Stimulated activated CD4-positive, alpha-beta T cell treated with anti-CD3 and anti-CD28 coated beads, Interleukin-2, amount 100 ng/mL, for 4 hours (primary cell): Measurements from ENCODE around the gene NFKBIA.
A peak's percentile ranks its signal among the peaks of the same experiment; 100 is the strongest.
"Not testable (repeated sequence)": the region's sequence is repeated elsewhere in the genome, so short reads cannot be mapped to it uniquely, and the experiment has no call there.

Source experiments
- DNase-seq: peaks from one replicate; pipeline ENCODE4 v3.0.0-alpha.2; 2020; ENCODE audit warnings: low read depth

NFKBIA gene

DNA sequence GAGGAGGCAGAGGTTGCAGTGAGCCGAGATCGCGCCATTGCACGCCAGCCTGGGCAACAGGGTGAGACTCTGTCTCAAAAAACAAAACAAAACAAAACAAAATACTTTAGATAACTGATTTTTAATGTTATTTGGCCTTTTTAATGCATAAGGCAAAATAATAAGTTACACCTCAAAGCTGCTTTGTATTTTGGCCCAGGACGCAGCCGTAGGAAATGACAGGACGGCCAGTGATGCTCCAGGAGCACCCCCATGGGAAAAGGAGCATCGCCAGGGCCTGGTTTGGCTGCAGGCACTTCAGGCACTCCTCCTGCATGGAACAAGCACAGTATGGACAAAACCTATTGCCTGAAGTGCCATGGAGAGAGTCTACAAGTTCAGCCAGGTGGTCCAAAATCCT, 3.5 kb upstream of the NFKBIA start:
- DNase-seq: no peak

DNA sequence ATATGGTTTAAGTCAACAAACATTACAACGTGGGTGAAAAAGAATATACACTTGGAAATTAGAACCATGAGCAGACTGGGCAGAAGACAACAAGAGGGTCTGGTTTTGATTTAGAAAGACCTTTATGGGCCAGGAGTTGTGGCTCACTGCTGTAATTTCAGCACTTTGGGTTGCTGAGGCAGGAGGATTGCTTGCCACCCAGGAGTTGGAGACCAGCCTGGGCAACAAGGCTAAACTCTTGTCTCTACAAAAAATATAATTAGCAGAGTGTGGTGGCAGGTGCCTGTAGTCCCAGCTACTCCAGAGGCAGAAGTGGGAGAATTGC, 2.7 kb upstream of the NFKBIA start:
- DNase-seq: no peak

DNA sequence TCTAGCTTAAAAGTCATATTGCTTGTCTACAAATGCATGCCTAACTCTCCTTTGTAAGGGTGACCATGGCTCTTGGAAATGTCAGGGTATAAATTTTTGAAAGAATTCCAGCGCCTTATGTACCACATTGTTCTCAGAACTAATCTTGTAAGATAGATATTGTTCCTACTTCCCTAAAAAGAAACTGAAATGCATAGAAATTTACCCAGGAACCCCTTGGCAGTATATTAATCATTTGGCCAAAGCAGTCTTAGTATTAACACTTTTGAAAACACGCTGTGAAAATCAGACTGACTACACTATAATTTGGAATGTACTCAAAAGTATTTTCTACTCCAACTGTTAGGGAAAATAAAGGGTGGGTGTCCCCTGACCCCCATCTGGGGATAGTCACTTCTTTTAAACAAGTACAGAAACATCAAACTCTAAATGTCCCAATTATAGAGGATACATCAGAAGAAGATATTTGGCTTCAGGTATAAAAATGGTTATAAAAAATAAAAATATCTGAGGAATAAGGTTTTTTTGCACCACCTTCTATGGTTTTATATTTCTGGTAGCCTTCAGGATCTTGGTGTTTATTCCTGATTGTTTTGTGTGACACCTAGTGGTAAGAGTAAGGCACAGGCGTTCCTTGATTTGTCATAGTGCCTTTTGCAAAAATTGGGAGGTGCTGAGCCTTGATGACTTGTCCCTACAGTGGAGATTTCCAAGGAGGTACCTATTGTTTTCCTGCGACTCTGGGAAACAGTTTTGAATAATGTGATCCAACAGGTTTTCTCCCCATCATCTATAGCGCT, 2.2 kb upstream of the NFKBIA start:
- DNase-seq: no peak

DNA sequence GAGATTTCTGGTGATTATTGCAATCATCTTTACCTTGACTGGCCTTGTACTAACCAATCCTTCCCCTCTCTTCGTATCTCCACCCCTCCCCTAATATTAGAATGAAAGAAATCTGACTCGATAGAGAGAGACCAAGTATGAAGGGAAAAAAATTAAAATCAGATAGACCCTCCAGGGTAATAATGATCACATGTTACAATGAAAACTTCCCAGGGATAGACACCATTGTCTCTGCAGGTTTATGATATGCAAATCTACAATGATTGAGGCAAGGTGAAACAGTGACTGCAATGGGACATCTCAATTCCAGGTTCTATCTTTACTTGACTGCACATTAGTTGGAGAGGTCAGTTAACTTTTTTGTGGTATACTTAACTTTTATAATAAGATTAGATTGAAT, 1.5 kb upstream of the NFKBIA start:
- DNase-seq: no peak

DNA sequence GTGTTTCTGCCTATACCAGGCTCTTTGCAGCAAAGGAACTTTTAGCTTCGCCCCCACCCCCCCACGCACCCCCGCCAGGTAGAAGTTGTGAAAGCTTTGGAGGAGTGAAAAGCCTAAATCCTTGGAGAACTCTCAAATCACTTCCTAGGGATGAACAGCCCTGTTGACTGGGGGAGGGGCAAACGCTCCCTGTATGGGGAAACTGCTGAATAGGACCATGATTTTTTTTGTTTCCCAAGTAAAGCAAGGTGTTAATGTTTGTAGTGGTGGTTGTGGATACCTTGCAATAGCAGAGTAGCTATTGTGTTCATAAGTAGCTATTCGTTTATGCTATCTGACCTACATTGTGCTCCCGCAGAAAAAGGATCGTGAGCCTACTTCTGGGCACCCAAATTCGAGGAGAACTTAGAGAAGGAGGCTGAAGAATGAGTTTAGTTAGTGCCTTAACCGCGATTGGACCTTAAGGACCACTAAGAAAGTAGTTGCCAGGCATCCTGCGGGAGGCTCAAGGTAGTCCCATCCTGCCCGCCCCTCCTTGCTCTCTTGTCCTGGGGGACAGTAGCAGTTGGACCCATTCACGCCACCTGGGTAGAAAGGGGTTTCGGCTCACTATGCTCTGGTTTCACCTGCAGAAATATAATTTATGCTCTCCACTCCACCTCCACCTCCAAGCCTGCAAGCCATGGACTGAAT, 901 bp upstream of the NFKBIA start:
- DNase-seq: no peak

DNA sequence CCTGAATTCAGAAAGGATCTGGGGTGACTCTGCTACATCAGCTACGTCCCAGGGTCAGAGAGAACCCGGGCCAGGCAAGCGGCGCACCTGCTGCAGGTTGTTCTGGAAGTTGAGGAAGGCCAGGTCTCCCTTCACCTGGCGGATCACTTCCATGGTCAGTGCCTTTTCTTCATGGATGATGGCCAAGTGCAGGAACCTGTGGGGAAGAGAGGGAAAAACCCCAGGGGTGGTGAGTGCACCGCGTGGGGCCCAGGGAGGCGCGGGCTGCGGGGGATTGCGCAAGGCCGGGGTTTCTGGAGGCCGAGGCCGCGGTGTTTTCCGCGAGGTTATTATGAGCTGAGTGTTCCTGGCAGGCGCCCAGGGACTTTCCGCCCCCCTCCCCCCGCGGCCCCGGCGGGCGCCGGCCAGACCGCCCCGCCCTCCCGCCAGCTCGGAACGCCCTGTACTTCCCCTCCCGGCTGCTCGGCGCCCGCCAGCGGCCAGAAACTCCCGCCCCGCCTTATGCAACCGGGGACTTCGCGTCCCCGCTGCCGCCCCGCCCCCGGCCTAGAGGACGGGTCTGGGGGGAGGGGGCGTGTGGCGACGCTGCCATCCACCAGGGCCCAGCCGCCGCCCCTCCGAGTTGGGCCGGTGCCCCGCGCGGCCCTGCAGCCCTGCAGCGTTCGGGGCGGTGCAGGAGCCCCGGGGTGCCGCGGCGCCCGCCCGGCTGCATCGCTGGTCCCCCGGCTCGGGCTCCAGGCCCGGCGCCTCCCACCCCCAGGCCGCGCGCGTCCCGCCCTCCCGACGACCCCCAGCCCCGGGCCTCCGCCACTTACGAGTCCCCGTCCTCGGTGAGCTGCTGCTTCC, 723 bp downstream of the NFKBIA start:
- peak; percentile 93 for DNase-seq

DNA sequence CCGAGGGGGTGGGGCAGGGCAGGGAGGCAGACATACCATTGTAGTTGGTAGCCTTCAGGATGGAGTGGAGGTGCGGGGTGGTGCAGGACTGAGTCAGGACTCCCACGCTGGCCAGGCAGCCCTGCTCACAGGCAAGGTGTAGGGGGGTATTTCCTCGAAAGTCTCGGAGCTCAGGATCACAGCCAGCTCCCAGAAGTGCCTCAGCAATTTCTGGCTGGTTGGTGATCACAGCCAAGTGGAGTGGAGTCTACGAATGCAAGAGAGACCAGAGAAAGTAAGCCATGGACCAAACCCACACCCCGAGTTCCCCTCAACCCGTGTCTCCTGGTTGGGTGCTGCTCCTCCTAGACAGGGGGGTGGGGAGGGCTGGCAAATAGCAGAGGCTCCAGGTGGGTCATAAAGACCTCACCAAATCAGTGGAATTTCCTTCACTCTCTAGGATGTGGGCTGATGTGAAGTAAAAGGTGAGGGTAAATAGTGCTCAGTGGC, 1.4 kb downstream of the NFKBIA start:
- peak; percentile 57 for DNase-seq

DNA sequence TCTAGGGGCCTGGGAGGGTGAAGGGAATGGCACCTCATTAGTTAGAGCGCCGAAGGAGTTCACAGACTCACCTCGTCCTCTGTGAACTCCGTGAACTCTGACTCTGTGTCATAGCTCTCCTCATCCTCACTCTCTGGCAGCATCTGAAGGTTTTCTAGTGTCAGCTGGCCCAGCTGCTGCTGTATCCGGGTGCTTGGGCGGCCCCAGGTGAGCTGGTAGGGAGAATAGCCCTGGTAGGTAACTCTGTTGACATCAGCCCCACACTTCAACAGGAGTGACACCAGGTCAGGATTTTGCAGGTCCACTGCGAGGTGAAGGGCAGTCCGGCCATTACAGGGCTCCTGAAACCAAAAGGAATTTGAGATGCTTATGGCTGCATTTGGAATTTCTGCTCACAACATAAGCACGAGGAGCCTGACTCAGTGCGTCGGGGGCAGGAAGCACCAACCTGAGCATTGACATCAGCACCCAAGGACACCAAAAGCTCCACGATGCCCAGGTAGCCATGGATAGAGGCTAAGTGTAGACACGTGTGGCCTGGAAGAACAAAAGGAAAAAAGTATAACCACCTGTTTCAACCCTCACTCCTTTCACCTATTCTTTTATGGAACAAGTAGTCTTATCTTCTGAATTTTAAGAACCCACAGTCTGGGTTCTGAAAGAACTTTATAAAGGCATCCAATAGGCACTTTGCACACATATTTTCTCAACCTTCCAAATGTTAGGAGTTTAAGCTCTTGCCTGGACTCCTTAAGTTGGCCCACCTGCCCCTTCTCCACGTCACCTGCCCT, 2.0 kb downstream of the NFKBIA start:
- DNase-seq: peak; percentile 19

DNA sequence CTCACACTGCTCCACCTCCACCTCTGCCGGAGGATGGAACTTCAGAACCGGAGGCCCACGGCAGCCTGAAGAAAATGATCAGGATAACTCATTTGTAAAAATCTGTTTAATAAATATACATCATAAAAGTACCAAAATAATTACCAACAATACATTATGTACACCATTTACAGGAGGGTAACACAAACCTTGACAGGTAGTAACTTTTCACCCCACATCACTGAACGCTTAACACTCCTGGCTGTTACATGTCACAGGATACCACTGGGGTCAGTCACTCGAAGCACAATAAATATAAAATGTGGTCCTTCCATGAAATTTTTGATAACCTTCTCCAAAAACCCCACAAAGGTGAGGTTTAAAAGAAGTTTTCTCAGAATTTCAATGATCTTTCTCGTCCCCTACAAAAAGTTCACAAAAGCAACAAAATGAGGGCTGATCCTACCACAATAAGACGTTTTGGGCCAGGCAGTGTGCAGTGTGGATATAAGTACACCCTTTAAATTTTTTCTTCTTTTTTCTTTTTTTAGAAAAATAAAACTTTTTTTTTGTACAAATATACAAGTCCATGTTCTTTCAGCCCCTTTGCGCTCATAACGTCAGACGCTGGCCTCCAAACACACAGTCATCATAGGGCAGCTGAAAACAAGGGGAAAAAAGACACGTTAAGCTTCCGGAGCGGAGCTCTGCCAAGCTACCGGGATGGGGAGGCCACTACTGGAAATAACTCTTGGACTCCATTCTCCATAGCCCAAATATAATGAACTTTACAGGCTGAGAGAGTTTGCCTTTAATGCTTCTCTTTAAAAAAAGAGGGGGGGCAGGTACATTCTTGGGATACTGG, 2.9 kb downstream of the NFKBIA start:
- no peak for DNase-seq

DNA sequence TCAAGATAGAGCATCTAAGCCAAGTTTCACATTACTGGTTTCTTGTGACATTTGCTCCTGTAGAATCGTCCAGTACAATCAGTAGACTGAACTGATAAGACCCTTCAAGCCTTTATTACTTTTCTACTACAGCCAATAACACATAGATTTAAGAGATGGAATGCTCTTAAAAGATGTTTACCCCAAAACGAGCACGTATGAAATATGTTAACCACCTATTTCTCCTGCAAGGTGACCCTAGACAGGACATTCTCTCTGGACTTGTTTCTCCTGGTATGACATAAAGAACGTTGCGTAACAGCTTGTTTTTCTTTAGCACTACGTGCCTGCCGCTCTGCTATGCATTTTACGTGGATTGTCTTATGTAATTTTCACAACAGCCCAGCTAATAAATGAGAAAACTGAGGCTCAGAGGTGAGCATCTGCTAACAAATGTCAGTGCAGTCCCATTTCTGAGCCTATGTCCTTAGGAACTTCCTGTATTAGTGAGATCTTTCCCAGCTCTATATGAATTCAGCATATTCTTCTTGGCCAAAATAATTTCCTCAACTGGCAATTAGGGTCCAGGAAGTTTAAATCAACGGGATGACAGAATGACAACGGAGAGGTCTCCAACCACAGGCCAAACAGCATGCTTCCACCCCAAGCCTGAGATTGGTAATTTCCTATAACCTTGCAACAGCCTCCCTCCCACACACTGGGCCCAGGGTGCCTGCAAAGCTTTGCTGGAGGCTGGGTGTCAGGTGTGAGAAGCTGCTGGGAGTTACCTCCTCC, 3.7 kb downstream of the NFKBIA start:
- peak; percentile 58 for DNase-seq

DNA sequence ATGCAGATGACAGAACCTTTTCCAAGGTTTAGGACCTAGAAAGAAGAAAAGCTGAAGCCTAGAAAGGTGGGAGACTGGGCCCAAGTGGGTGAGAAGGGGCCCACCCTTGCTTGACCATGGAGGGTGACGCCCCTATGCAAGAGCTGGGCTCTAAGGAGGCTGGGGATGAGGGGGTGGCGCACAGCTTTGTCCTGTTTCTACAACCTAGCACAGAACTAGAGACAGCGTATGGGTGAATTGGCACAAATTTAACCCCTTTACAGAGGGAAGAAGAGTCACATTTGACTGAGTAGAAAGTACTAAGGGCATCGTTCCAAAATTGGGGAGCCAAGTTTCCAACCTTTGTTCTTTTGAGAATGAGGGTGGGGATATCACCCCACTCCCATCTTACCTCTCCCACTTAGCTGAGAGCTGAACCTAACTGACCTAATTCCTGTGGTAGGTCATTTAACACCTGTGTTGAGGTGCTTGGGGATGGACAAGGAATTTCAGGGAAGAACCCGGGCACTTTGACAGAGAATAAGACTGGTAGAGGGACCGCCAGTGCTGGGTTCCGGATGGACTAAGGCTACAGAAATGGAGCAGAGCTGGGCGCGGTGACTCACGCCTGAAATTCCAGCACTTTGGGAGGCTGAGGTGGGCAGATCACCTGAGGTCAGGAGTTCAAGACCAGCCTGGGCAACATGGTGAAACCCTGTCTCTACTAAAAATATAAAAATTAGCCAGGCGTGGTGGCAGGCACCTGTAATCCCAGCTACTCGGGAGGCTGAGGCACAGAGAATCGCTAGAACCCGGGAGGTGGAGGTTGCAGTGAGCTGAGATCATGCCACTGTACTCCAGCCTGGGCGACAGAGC, 5.2 kb downstream of the NFKBIA start:
- no peak for DNase-seq

DNA sequence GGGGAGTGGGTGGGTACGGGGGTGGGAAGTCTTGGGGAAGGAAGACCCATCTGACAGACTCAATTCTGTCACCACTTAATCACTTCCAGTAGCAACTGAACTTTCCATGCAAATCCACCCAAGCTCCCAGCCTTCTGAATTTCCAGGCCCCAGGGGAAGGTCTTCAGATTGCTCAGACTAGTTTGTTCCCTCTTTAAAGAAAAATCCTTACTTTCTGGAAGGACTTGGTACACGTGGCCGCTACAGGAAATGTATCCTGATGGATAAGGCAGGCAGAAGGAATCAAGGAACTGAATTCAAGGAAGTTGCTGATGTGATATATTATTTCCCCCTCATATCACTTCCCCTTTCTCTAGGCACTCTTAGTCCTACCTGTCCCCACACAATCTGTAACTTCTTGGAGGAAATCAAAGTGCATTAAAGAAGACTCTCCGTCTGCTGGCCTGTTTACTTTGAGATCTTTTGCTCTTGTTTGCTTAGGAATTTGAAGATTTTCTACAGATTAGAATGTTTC, 6.4 kb downstream of the NFKBIA start:
- DNase-seq: no peak

DNA sequence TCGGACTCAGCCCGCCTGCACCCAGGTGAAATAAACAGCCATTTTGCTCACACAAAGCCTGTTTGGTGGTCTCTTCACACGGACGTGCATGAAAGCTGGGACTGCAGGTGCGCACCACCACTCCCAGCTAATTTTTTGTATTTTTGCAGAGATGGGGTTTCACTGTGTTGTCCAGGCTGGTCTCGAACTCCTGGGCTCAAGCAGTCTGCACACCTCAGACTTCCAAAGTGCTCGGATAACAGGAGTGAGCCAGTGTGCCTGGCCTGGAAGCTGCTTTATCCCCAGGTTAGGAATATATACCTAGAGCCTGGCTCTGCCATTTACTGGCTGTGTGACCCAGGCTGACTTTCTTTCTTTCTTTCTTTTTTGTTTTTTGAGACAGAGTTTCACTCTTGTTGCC, 7.9 kb downstream of the NFKBIA start:
- not testable (repeated sequence) for DNase-seq

DNA sequence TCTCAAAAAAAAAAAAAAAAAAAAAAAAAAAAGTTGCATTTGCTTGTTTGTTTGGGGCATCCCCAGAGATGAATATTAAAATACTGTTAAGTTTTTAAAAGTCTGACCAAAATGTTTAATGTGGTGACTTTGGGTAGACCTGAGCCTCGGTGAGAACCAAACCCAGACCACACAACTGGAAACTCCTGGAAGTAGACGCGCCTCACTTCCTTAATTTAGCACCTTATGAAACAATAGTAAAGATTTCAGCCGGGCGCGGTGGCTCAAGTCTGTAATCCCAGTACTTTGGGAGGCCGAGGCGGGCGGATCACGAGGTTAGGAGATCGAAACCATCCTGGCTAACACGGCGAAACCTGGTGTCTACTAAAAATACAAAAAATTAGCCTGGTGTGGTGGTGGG, 9.3 kb downstream of the NFKBIA start:
- no peak for DNase-seq

DNA sequence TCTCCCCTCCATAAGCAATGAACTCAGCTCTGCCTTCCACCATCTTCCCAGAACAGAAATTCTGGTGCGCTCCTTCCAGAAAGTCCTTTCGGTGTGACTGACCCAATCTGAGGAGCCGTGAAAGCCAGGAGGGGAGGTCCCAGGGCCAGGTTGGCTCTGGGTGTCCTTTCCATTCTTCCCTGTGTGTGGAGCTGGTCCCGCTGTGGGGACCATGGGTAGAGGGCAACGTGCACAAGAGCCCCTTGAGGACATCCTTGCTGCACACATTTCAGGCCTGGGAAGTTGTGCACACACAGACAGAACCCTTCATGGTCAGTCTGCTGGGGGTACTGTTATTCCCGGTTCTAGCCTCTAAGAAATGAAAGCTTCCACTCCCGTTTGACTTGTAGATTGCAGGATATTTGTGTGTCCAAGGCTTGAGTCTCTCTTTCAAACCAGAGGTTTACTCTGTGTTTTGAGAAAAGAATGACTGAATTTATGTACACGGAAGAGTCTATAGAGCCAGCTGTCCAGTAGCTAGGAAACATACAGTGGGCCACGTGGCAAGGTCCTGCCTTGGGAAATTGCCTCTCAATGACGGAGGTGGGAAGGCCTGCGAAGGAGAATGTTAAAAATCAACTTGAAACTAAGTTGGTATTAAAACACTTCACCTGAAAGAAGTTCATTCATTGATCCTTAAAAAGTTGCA, 10.1 kb downstream of the NFKBIA start:
- no peak for DNase-seq

DNA sequence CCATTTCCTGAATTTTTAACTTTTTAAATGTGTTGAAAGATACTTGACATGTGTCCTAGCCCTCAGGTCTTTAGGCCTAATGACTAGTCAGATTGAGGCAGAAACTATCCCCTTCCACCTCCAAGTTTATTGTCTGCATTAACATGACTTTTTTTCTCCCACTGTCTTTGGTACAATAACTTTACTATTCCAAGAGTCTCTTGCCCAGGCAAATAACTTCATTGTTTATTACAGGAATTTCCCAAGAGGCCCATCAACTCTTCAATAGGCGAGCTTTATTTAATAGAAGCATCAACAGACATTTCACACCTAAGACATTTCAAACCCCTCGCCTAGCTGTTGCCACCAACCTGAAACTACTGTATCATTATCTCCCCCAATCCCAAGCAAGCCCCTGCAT, 10.7 kb downstream of the NFKBIA start:
- DNase-seq: no peak

DNA sequence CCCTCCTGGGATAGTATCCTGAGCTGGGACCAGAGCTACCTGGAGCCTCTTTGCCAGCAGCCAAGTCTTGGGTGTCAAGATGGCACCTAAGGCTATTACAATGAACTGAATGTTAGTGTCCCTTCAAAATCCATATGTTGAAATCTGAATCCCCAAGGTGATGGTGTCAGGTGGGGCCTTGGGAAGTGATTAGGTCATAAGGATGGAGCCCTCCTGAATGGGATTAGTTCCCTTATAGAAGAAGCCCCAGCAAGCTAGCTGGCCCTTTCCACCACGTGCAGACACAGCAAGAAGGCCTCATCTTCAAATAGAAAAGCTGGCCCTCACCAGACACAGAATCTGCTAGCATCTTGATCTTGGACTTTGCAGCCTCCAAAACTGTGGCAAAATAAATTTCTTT, 12.4 kb downstream of the NFKBIA start:
- DNase-seq: no peak

DNA sequence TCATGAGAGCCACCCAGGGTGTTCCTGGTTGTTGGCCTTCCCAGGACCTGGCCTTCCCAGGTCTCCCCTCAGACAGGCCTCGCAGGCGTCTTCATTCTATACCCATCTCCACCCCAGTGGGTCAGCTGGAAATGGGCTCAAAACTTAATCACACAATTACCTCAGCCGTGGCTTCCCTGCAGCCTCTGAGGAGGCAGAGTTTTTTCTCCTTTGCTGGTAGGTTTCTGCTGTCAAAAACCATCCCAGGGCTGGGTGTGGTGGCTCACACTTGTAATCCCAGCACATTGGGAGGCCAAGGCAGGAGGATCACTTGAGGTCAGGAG, 13.2 kb downstream of the NFKBIA start:
- no peak for DNase-seq
